NCI-H2171 (cell line): ENCODE data around the gene ZNF576.
"Not testable (repeated sequence)": the region's sequence is repeated elsewhere in the genome, so short reads cannot be mapped to it uniquely, and the experiment has no call there.

ENCODE experiments used
- DNase-seq: peaks from one replicate; lab custom pipeline; 2025; lab: John Stamatoyannopoulos, UW

ZNF576 gene

DNA sequence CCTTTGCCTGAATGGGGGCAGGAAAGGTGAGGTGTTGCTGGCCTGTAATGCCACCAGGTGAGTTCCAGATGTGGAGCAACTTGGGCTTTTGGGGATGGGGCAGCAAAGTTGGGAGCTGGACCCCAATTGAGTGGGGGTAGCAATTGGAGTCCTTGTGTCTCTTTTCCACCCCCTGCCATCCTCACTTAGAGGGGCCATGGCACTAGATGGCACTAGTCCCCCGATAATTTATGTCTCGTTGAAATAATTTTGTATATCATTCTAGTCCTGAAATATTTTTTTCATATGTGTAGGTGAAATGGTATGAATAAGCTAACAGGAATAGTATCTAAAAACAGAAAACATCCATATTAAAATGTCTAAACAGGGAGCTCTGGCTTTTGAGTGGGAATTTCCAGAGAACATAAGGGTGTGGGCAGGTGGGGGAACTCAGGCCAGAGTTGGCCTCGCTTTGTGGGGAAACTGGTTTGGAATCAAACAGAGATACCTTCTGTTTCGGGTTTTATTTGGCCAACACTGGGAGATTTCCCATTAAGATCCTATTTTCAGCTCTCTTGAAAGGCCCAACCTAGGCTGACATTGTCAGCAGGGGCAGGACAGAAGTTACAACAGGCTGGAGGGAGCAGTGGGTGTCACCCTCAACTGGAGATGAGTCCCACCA, 3.4 kb downstream of the ZNF576 start:
- no peak for DNase-seq

DNA sequence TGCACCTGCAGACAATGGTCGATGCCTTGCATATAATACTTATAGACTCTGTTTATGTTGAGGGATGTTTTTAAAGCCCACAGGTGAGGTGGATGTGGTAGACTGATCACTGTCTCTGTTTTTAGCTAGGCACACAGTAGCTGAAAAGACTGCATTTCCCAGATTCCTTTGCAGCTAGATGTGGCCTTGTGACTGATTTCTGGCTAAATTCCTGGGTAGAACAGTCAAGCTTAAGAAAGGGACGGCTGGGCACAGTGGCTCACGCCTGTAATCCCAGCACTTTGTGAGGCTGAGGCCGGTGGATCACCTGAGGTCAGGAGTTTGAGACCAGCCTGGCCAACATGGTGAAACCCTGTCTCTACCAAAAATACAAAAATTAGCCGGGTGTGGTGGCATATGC, 3.9 kb downstream of the ZNF576 start:
- not testable (repeated sequence) for DNase-seq

DNA sequence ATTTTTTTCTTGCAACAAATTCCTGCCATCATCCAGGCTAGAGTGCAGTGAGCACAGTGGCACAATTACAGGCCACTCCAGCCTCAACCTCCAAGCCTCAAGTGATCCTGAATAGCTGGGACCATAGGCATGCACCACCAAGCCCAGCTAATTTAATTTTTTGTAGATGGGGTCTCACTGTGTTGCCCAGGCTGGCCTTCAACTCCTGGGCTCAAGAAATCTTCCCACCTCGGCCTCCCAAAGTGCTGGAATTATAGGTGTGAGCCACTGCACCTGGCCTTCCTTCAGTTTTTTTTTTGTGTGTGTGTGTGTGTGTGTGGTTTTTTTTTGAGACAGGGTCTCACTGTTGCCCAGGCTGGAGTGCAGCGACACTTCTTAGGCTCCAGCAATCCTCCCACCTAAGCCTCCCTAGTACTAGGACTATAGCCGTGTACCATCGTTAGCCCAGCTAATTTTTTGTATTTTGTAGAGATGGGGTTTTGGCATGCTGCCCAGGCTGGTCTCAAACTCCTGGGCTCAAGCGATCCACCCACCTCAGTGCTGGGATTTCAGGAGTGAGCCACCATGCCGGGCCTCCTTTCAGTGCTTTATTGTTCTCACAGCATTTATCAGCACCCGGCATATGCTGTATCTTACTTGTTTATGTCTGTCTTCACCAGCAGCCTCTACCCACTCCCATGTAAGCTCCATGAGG, 9.6 kb downstream of the ZNF576 start:
- DNase-seq, result peak; percentile 19

DNA sequence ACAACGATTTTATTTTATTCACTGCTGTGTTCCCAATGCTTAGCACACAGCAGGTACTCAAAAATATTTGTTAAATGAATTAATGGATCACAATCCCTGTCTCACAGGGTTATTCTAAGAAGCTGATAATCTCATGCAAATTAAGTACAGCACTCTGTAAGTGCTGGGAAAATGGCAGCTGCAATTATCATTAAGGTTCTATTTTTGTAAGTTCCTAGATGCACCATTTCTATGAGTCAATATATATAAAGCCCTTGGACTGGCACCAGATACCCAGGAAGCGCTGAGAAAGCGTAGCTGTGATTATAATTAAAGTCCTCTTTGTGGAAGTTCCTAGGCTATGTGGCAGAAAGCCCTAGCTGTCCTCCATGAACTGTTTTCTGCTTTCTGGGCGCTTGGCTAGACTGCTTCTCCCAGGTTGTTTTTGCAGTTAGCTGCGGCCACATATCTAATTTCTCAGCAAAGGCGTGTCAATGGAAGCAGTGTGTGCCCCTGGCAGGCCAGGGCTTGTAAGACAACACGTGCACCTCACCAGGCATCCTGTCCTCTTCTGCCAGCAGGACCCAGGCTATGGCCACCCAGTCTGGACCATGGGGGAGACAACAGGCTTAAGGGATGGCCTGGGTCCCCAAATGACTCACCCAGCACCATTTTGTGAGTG, 10.3 kb downstream of the ZNF576 start:
- DNase-seq, result peak; percentile 4

DNA sequence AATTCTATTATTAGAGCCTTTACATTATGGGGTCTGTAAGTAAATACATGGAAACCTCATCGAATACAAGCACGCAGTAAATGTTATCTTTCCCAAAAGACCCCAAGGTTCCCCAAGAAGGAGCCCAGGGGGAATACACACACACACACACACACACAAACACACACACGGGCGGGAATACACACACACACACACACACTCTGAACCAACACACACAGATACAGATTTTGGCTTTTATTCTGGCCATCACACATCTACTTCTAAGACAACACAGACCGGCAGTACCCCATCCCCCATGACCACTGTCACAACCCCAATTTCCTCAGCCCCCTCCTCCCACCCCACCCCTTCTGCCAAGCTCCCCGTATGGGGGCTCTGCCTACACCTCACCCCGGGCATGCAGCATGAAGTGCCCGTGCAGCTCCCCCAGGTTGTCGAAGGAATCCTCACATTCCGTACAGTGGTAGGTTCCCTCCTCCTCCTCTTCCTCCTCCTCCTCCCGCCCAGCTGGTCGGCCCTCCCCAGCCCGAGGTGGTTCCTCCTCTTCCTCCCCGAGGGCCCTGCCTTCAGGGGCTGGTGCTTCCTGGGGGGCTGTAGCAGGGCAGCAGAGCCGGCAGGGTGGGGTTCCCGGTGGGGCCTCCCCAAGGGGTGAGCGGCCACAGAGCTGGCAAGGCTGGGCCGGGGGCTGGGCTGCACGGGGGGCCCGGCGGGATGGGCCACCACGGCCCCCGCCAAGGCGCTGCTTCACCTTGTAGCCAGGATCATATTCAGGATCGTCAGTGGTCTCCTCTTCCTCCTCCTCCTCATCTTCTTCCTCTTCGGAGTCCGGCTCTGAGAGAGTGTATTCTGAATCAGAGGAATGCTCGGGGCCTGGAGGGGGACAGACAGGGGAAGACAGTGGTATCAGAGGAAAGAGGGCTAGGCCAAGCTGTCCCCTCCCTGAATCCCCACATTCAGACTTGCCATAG, 11.1 kb downstream of the ZNF576 start:
- no peak for DNase-seq

DNA sequence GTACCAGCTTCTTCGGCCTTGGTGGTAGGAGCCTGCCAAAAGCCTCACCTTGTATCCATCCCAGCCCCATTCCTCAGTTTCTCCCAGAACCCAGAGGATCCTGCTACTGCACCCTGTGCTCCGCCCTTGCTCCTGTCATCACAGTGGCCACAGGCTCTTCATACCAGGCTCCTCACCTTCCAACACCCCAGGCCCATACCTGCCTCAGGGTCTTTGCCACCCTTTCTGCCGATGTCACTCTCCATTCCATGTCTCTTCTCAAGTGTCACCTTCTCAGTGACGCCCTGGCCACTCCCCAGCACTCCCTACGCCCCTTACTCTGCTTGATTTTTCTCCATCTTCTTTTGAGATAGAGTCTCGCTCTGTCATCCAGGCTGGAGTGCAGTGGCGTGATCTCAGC, 13.5 kb downstream of the ZNF576 start:
- DNase-seq, result no peak

DNA sequence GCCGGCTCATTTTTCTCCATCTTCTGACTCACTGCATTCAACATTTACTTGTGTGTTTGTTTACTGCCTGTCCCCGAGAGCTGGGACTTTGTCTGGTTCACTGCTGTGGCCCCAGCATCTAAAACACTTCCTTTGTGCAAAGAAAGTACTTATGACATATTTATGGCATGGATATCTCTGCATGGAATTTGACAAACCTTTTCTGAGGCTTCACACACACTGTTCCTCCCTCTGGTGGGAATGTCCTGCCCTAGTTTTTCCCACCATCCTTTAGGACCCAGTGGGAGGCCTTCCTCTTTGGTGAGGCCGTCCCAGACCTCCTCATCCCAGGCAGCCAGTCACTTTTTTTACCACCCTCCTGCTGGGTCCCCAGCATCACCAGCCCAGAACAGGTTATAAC, 14.1 kb downstream of the ZNF576 start:
- DNase-seq, result no peak

DNA sequence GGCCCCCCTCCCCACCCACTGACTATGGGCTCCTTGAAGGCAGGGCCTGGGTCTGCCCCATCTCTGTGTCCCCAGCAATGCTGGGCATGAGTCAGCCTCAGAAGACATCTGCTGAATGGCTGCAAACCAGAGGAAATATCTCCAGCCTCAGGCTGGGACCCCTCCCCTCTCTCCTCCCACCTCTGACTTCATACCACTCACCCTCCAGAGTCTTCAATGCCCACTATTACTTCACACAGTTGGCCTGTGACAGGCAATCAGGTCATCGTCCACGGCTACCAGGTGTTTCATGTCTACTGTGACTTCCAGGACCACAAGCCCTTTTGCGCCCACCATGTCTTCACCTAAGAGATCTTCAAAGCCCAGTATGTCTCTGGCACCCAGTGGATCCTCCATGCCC, 15.4 kb downstream of the ZNF576 start, which contains the start of gene SRRM5:
Gene SRRM5 (plus strand): TSS at position 301 of the 400 bp plus-strand sequence. CDS start 34 bp downstream, at position 335.
- no peak for DNase-seq

DNA sequence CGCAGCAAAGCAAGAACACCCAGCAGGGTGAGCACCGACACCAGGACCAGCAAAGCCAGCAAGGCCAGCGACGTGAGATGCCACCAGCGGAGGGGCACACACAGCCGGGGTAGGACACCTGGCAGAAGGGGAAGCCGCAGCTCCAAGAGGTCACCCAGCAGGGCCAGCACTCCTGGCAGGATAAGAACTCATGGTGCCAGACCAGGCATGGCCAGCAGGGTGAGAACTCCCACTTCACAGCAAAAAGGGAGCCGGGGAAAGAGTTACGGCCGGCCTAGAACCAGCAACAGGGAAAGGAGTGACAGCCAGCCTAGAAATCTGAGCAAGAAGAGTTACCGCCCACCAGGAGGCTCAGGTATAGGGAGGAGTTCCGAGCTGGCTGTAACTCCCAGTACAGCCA, 16.0 kb downstream of the ZNF576 start:
- DNase-seq, result no peak

DNA sequence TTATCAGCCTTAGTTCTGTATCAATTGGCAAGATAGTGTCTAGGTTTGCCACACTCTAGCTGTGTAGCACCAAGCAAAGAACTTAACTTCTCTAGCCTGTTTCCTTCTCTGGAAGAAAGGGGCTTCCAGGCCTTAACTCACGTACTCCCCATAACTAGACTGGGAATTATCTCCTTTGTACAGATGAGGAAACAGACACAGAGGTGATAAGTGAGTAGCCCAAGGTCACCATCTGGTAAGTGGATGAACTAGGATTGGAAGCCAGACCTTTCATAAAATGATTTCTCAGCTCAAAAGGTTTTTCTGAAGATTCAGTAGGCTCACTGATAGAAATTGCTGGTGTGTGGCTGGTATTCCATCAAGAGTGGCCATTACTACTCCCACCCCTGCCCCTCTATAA, 19.9 kb downstream of the ZNF576 start:
- no peak for DNase-seq

DNA sequence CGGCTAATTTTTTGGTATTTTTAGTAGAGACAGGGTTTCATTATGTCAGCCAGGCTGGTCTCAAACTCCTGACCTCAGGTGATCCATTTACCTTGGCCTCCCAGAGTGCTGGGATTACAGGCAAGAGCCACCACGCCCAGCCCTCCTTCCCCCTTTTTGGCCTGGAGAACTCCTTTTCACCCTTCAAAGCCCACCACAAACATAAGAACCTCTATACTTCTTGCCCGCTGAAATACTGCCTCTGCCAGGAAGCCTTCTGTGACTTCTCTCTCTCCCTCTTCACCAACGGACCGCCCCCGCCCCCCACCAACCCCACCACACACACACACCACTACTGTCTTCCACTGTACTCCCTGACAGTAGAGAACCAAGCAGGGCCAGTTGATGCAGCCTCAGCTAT, 20.6 kb downstream of the ZNF576 start:
- no peak for DNase-seq

DNA sequence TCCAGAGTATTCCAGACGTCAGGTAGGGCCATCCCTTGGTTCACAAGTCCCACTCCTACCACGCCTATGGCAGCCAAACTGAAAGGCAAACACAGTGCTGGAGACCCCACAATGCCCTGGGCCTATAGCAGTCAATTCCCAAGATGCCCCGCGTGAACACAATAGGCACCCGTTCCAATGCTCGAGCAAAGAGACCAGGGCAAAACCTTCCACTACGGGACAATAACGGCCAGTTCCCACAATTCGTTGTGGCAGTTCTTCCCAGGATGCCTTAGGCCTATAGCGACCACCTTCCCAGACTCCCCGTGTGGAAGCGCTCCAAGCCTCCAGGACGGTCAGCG, 22.5 kb downstream of the ZNF576 start:
- DNase-seq, result peak; percentile 79

DNA sequence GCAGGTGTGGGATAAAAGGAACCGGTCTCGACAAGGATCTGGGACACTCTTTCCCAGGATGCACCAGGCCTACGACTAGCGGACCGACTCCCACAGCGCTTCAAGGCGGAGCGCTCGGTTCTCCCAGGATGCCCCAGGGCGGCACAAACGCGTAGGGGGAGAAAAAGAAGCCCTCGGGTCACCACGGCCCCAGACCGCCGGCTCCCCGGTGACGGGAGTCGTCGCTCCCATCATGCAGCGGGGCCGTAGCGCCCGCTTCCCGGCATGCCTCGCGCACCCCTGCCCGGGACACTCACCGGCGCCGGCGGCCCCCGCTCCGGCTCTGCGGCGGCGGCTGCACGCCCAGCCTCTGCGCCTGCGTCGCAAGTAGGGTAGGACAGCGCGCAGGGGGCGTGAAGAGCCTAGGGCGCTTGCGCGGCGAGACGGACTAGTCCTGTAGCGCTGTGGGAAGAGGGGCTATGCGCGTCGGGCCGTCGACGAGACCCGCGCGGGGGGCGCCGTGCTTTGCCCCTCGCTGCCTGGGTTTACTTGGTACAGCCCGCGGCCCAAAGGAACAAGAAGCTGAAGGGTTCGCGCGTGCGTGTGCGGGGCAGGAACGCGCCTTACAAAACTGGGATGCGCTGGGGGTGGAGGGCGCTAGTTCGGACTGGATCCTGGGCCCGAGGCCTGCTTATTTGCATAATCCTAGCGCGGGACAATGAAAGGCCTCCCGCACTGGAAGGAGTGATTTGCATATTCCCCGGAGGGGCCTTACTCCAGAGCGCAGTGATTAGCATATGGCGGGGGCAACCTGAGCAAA, 23.1 kb downstream of the ZNF576 start, which contains the start of gene ZNF428:
Gene ZNF428 (minus strand): TSS at position 368 of the 799 bp plus-strand sequence. CDS start 5,325 bp downstream, outside the sequence.
- peak; percentile 95 for DNase-seq

DNA sequence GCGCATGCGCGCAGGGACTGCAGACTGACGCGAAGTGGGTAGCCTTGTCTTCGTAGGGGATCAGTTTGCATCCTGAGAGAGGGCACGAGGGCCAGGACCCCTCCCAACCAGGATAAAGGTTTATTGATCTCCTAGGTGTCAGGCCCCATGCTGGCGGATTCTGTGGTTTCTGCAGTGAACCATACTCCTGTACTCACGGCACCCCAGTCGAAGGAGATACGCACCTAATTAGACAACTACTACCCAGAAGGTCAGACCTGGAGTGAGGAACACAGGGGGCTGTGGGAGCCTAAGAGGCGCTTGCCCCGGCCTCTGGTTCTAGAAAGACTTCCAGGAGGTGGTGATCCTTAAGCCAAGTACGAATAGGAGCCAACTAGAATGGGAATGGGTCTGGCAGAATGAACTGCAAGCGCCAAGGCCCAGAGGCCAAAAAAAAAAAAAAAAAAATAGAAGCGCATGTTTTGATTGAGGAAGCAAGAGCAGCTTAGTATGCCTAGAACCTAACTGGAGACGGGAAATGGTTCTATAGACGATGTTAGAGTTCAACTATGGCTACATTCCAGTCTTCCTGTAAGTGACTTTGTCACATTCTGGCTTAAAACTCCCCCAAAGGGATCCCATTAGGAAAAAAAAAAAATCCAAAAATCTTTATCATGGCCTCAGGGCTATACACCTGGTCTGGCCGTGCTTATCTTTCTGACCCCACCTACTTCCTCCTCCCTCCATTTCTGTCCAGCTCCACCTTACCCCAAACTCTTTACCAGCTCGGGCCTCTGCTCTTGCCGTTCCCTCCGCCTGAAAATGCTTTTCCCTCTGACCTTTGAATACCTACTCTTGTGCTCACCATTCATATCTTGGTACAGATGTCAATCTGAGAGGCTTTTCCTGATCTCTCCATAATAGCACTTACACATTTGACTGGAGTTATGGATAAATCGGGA, 23.9 kb downstream of the ZNF576 start:
- DNase-seq, result no peak

DNA sequence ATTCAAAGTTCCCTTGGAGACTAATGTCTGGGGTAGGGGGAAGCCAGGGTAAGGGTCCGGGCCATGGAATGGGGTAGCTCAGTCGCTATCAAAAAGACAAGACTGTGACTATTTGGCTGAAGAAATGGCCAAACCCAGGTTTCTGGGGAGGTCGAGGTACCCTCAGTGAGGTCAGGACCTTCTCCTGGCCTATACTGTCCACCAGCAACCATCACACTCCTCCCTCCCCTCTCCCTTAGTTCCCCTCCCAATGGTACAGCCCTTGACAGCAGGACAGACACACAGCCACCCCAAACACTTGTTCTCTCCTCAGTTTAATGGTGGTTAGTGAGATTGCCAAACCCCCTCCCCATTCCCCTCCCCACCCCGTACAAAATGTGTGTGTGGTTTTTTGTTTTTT, 25.7 kb downstream of the ZNF576 start:
- DNase-seq, result no peak

DNA sequence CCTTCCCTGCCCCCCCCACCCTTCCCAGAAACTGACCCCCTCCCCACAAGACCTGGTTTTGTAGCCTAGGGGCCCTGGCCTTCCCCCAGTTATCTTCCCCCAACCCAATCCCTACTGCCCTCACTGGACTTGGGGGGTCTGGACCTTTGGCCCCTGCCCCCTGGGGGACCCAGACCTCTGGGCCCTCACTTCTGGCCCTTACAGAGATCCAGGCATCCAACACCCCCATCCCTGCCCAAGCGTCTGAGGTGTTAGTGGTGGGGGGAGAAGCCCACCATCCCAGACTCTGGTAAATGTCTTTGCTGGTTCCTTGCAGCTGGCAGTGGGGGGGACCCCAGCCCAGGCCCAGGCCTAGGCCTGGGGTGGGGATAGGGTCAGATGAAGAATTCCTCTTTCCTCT, 26.6 kb downstream of the ZNF576 start:
- no peak for DNase-seq

DNA sequence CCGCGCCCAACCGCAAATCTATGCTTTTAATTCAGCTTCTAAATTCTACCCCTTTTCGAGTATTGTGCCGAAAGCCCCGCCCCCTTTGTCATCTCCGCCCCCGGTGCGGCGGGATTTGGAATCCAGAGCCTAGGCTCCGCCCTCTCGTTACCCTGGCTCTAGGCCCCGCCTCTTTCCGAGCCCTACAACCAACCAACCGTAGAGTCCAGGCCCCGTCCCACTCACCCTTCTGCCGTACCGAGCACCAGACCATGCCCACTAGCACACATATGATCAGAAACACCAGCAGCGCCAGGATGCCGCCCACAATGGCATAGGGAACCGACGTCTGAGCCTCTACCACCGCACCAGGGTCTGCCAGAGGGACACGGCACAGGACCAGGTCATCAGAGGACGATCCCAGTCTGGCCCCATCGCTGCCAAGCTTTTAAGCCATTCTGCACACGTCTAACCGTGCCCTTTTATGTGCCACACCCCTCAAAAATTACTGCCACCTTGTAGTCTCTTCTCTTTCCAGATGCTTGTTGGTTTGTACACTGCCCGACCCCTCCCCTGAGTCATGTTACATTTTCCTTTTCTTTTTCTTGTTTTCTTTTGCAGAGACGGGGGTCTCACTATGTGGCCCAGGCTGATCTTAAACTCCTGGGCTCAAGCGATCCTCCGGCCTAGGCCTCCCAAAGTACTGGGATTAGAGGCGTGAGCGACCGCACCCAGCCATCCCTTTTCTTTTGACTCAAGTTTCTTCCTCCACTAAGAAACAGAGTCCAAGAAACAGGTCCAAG, 27.7 kb downstream of the ZNF576 start:
- DNase-seq, result no peak

DNA sequence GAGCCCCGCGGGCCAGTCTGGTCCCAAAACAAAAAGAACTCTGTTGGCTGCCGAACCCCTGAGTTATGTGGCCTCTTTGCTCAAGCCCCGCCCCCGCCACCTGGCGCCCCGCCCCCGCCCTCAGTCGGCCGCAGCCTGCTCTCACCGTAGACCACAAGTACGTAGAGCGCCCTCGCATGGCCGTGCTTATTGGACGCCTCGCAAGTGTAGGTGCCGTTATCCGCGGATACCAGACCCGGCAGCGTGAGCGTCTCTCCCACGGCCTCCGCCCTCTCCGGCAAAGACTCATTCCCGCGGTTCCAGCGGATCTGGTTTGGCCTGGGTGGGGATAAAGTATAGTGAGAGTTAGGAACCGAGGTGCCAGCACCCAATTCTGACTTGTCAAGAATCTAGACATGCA, 28.5 kb downstream of the ZNF576 start:
- DNase-seq, result no peak

DNA sequence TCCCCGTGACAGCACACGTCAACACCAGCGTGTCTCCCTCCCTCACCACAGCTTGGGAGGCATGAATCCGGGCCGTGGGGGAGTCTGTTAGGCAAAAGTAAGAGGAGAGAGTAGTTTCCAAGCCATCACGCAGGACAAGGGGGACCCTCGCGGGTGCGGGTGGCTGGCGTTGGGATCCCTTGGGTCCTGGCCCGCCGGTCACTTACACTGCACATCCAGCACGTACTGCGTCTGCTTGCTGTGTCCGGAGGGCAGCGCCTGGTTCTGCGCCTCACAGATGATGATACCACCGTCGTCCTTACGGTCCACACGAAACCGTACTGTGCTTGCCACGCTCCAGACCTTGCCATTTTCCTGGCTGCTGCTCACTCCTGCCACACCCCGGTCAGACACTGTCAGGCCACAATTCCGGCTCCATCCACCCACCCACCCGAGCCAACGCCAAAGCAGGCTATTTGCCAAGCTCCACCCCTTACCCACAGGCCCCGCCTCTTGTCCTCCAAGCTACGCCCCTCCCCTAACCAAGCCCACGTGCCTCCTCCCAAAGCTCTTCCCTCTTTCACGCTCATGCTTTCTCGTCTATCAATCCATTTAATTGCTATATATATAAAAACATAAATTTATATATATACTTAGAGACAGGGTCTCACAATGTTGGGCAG, 29.7 kb downstream of the ZNF576 start:
- DNase-seq, result no peak
